ENCODE measurements around the gene ADRM1. TPM values are rescaled to one million over a fixed set of nuclear protein-coding genes. Genes with fewer than 3 reads are reported as not detected.

Gene ADRM1
- total RNA-seq, 2 donors from 2014 or later, result 47.3 to 54.2 TPM

- Mint-ChIP-seq H3K27me3 (no peaks in the 10 kb centered on the region), H3K27ac (no peak overlapping the region), H3K4me3 (no peak overlapping the region), H3K36me3 (ENCODE audit: low read depth) (peaks cover 2% of the 10 kb centered on the region), H3K4me1 (peaks cover 7% of the 10 kb centered on the region)
- DNase-seq, result no peak
- no peaks in the 10 kb centered on the region for H3K9me3 ChIP-seq (ENCODE audit: control insufficient read depth, low read length, poor library complexity, severe bottlenecking)
- no peak for ATAC-seq
These were observed 8.3 kb upstream of the ADRM1 start for GRCh38 chr20:62294516-62294915.

- H3K27ac Mint-ChIP-seq, result no peak overlapping the region
- H3K9me3 ChIP-seq (ENCODE audit: control insufficient read depth, low read length, poor library complexity, severe bottlenecking), result no peaks in the 10 kb centered on the region
- DNase-seq (no peak), ATAC-seq (no peak)
- H3K36me3 Mint-ChIP-seq (ENCODE audit: low read depth), result no peaks in the 10 kb centered on the region
- no peaks in the 10 kb centered on the region for H3K27me3 Mint-ChIP-seq
- H3K4me1 Mint-ChIP-seq, result peaks cover 11% of the 10 kb centered on the region
- H3K4me3 Mint-ChIP-seq, result no peak overlapping the region
These were observed 5.9 kb upstream of the ADRM1 start for GRCh38 chr20:62296724-62297448.

- H3K4me3 Mint-ChIP-seq, result no peak overlapping the region
- no peaks in the 10 kb centered on the region for H3K9me3 ChIP-seq (ENCODE audit: control insufficient read depth, low read length, poor library complexity, severe bottlenecking)
- H3K27ac Mint-ChIP-seq, result no peak overlapping the region
- H3K27me3 Mint-ChIP-seq, result no peaks in the 10 kb centered on the region
- DNase-seq, result no peak
- ATAC-seq, result no peak
- peaks cover 9% of the 10 kb centered on the region for H3K4me1 Mint-ChIP-seq
- no peaks in the 10 kb centered on the region for H3K36me3 Mint-ChIP-seq (ENCODE audit: low read depth)
These were observed 5.2 kb upstream of the ADRM1 start for GRCh38 chr20:62297449-62298227.

- H3K9me3 ChIP-seq (ENCODE audit: control insufficient read depth, low read length, poor library complexity, severe bottlenecking), result no peaks in the 10 kb centered on the region
- no peaks in the 10 kb centered on the region for H3K36me3 Mint-ChIP-seq (ENCODE audit: low read depth)
- DNase-seq, result no peak
- peak overlapping the region; percentile 57 for H3K27ac Mint-ChIP-seq
- peaks cover 9% of the 10 kb centered on the region for H3K4me1 Mint-ChIP-seq
- no peak for ATAC-seq
- no peaks in the 10 kb centered on the region for H3K27me3 Mint-ChIP-seq
- no peak overlapping the region for H3K4me3 Mint-ChIP-seq
These were observed 4.1 kb upstream of the ADRM1 start for GRCh38 chr20:62298577-62299249.

GRCh38 chr20:62299666-62300236 is 3.0 kb upstream of the ADRM1 start:
- Mint-ChIP-seq H3K4me1 (peaks cover 16% of the 10 kb centered on the region), H3K4me3 (no peak overlapping the region), H3K36me3 (ENCODE audit: low read depth) (no peaks in the 10 kb centered on the region), H3K27ac (no peak overlapping the region), H3K27me3 (no peaks in the 10 kb centered on the region)
- no peak for ATAC-seq
- H3K9me3 ChIP-seq (ENCODE audit: control insufficient read depth, low read length, poor library complexity, severe bottlenecking), result no peaks in the 10 kb centered on the region
- no peak for DNase-seq

- no peak overlapping the region for H3K4me3 Mint-ChIP-seq
- no peaks in the 10 kb centered on the region for H3K27me3 Mint-ChIP-seq
- DNase-seq (no peak), ATAC-seq (no peak)
- no peaks in the 10 kb centered on the region for H3K36me3 Mint-ChIP-seq (ENCODE audit: low read depth)
- peaks cover 16% of the 10 kb centered on the region for H3K4me1 Mint-ChIP-seq
- H3K27ac Mint-ChIP-seq, result no peak overlapping the region
- H3K9me3 ChIP-seq (ENCODE audit: control insufficient read depth, low read length, poor library complexity, severe bottlenecking), result no peaks in the 10 kb centered on the region
These were observed 2.5 kb upstream of the ADRM1 start for GRCh38 chr20:62300319-62300718.

- no peak overlapping the region for H3K4me3 Mint-ChIP-seq
- no peaks in the 10 kb centered on the region for H3K27me3 Mint-ChIP-seq
- no peaks in the 10 kb centered on the region for H3K36me3 Mint-ChIP-seq (ENCODE audit: low read depth)
- H3K27ac Mint-ChIP-seq, result peak overlapping the region; percentile 97
- no peaks in the 10 kb centered on the region for H3K9me3 ChIP-seq (ENCODE audit: control insufficient read depth, low read length, poor library complexity, severe bottlenecking)
- no peak for DNase-seq
- peaks cover 19% of the 10 kb centered on the region for H3K4me1 Mint-ChIP-seq
- no peak for ATAC-seq
These were observed 1.6 kb upstream of the ADRM1 start for GRCh38 chr20:62301111-62301668.

- no peaks in the 10 kb centered on the region for H3K9me3 ChIP-seq (ENCODE audit: control insufficient read depth, low read length, poor library complexity, severe bottlenecking)
- Mint-ChIP-seq H3K36me3 (ENCODE audit: low read depth) (no peaks in the 10 kb centered on the region), H3K4me1 (peaks cover 19% of the 10 kb centered on the region), H3K4me3 (peak overlapping the region; percentile 98), H3K27me3 (no peaks in the 10 kb centered on the region), H3K27ac (peak overlapping the region; percentile 97)
- DNase-seq (peak; percentile 70 to 79 (median 76)), ATAC-seq (peak; percentile 62)
These were observed 940 bp upstream of the ADRM1 start for GRCh38 chr20:62301773-62302340.

- Mint-ChIP-seq H3K27me3 (no peaks in the 10 kb centered on the region), H3K36me3 (ENCODE audit: low read depth) (no peaks in the 10 kb centered on the region), H3K4me1 (peaks cover 19% of the 10 kb centered on the region), H3K4me3 (peak overlapping the region; percentile 98), H3K27ac (peak overlapping the region; percentile 97)
- ATAC-seq (no peak), DNase-seq (no peak)
- no peaks in the 10 kb centered on the region for H3K9me3 ChIP-seq (ENCODE audit: control insufficient read depth, low read length, poor library complexity, severe bottlenecking)
These were observed 204 bp downstream of the ADRM1 start for GRCh38 chr20:62303062-62303339.

GRCh38 chr20:62303340-62304226 is 786 bp downstream of the ADRM1 start:
- ATAC-seq, result no peak
- Mint-ChIP-seq H3K4me3 (peak overlapping the region; percentile 98), H3K4me1 (peaks cover 19% of the 10 kb centered on the region), H3K36me3 (ENCODE audit: low read depth) (no peaks in the 10 kb centered on the region), H3K27ac (peak overlapping the region; percentile 97), H3K27me3 (no peaks in the 10 kb centered on the region)
- no peak for DNase-seq
- no peaks in the 10 kb centered on the region for H3K9me3 ChIP-seq (ENCODE audit: control insufficient read depth, low read length, poor library complexity, severe bottlenecking)

GRCh38 chr20:62304331-62305148 is 1.7 kb downstream of the ADRM1 start:
- ATAC-seq, result no peak
- no peaks in the 10 kb centered on the region for H3K9me3 ChIP-seq (ENCODE audit: control insufficient read depth, low read length, poor library complexity, severe bottlenecking)
- H3K27ac Mint-ChIP-seq, result peak overlapping the region; percentile 97
- H3K4me1 Mint-ChIP-seq, result peaks cover 19% of the 10 kb centered on the region
- no peaks in the 10 kb centered on the region for H3K27me3 Mint-ChIP-seq
- H3K4me3 Mint-ChIP-seq, result peak overlapping the region; percentile 98
- H3K36me3 Mint-ChIP-seq (ENCODE audit: low read depth), result no peaks in the 10 kb centered on the region
- no peak for DNase-seq
